ENCODE data around the gene WAC. TPM values are rescaled to one million over a fixed set of nuclear protein-coding genes. Genes with fewer than 3 reads are reported as not detected.
"Not testable (repeated sequence)": the region's sequence is repeated elsewhere in the genome, so short reads cannot be mapped to it uniquely, and the experiment has no call there.

WAC gene
- total and polyA plus RNA-seq, 2 experiments from 2014 or later = 59.4 to 116 TPM

GRCh38 chr10:28497313-28498126 is 35.4 kb upstream of the WAC start:
- no peaks in the 10 kb centered on the region for H3F3A ChIP-seq (replicated peaks; ENCODE audit: low read depth)
- Mint-ChIP-seq H3K27me3 (ENCODE audit: insufficient read depth, low read depth, poor library complexity) (peaks cover 4% of the 10 kb centered on the region), H3K9me3 (peaks cover 3% of the 10 kb centered on the region; the same call in 2 of the 3 replicates), H3K4me3 (no peak overlapping the region), H3K4me1 (peaks cover 6% of the 10 kb centered on the region; the same call in 2 of the 3 replicates), H3K36me3 (ENCODE audit: low read depth) (peaks cover 2% of the 10 kb centered on the region; the same call in 2 of the 3 replicates), H3K27ac (no peak overlapping the region)
- H4K20me1 ChIP-seq (replicated peaks; ENCODE audit: insufficient read depth) = no peaks in the 10 kb centered on the region
- no peak overlapping the region for H2AFZ ChIP-seq
- peaks cover 3% of the 10 kb centered on the region for H3K4me1 ChIP-seq (ENCODE audit: insufficient read depth)
- DNase-seq (ENCODE audit: low spot score) (no peak), ATAC-seq (no peak)
- H3K79me2 ChIP-seq (replicated peaks; ENCODE audit: insufficient read depth) = no peaks in the 10 kb centered on the region
- TF ChIP-seq STAT1 (IDR thresholded peaks at IDR 0.05; ENCODE audit: unreplicated experiment) (no peak), ZNF114 (CRISPR knock-in tag; IDR thresholded peaks at IDR 0.05) (no peak), ZNF462 (CRISPR knock-in tag; IDR thresholded peaks at IDR 0.05) (no peak), EZH2 (IDR thresholded peaks at IDR 0.05; ENCODE audit: low read depth, unreplicated experiment) (no peak), JUNB (IDR thresholded peaks at IDR 0.05; ENCODE audit: unreplicated experiment) (no peak), CREB1 (CRISPR knock-in tag; IDR thresholded peaks at IDR 0.05; ENCODE audit: low read depth) (no peak), NANOG (IDR thresholded peaks at IDR 0.05; ENCODE audit: borderline replicate concordance) (no peak), POLR2AphosphoS5 (IDR thresholded peaks at IDR 0.05; ENCODE audit: low read depth) (no peak), REST (IDR thresholded peaks at IDR 0.05; ENCODE audit: unreplicated experiment) (no peak)
- TF ChIP-seq, protein P1, sequence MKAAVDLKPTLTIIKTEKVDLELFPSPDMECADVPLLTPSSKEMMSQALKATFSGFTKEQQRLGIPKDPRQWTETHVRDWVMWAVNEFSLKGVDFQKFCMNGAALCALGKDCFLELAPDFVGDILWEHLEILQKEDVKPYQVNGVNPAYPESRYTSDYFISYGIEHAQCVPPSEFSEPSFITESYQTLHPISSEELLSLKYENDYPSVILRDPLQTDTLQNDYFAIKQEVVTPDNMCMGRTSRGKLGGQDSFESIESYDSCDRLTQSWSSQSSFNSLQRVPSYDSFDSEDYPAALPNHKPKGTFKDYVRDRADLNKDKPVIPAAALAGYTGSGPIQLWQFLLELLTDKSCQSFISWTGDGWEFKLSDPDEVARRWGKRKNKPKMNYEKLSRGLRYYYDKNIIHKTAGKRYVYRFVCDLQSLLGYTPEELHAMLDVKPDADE (IDR thresholded peaks at IDR 0.05) = no peak
- no peak overlapping the region for H3K4me3 ChIP-seq
- no peak overlapping the region for H3K27ac ChIP-seq (ENCODE audit: low read depth)
- H3K27me3 ChIP-seq (ENCODE audit: insufficient read depth) = no peaks in the 10 kb centered on the region
- no peaks in the 10 kb centered on the region for H3K9me2 ChIP-seq (ENCODE audit: insufficient read depth)
- no peak overlapping the region for H3K4me2 ChIP-seq
- H3K36me3 ChIP-seq (ENCODE audit: insufficient read depth) = no peaks in the 10 kb centered on the region

GRCh38 chr10:28500203-28500602 is 32.7 kb upstream of the WAC start:
- H3K4me1 ChIP-seq (ENCODE audit: insufficient read depth); H3K36me3 ChIP-seq (ENCODE audit: insufficient read depth); H3K27ac Mint-ChIP-seq; H3K36me3 Mint-ChIP-seq (ENCODE audit: low read depth); H3K27me3 Mint-ChIP-seq (ENCODE audit: insufficient read depth, low read depth, poor library complexity); H3K4me3 Mint-ChIP-seq; H3K27me3 ChIP-seq (ENCODE audit: insufficient read depth); H3F3A ChIP-seq (replicated peaks; ENCODE audit: low read depth); H3K4me3 ChIP-seq; H4K20me1 ChIP-seq (replicated peaks; ENCODE audit: insufficient read depth); H3K9me3 Mint-ChIP-seq; H3K27ac ChIP-seq (ENCODE audit: low read depth); H3K9me2 ChIP-seq (ENCODE audit: insufficient read depth); ATAC-seq; H3K4me1 Mint-ChIP-seq; H3K79me2 ChIP-seq (replicated peaks; ENCODE audit: insufficient read depth): not testable (repeated sequence)
- Histone ChIP-seq H2AFZ (0 out of 2 replicates have a peak overlapping the region, but pooled peaks have one; percentile 74), H3K4me2 (0 out of 2 replicates have a peak overlapping the region, but pooled peaks have one; percentile 17)
- peak; percentile 23 for DNase-seq (ENCODE audit: low spot score)
